Mesothelial cell of epicardium (in vitro differentiated cells): ENCODE results near the gene CRABP2. TPM values are rescaled to one million over a fixed set of nuclear protein-coding genes. Genes with fewer than 3 reads are reported as not detected.

Experiments
- DNase-seq, 2 experiments: peaks; one replicate each; pipeline ENCODE4 v3.0.0; 2021; ENCODE audit warnings: low spot score in 2 of 2; ENCODE audit not compliant: unreplicated experiment in 2 of 2
- H3K27ac Mint-ChIP-seq: 2 replicates; pipeline ENCODE4 v1.8.0; 2021; ENCODE audit warnings: mixed read lengths
- H3K27me3 Mint-ChIP-seq: 2 replicates; pipeline ENCODE4 v1.8.0; 2021; ENCODE audit warnings: low read depth, mixed read lengths
- H3K36me3 Mint-ChIP-seq: 2 replicates; pipeline ENCODE4 v1.8.0; 2021; ENCODE audit warnings: mixed read lengths
- H3K4me1 Mint-ChIP-seq: 2 replicates; pipeline ENCODE4 v1.8.0; 2021; ENCODE audit warnings: mixed read lengths
- H3K4me3 Mint-ChIP-seq: 2 replicates; pipeline ENCODE4 v1.8.0; 2021; ENCODE audit warnings: mild to moderate bottlenecking, moderate library complexity, mixed read lengths
- H3K9me3 Mint-ChIP-seq: 2 replicates; pipeline ENCODE4 v1.8.0; 2021; ENCODE audit warnings: mixed read lengths
- CTCF ChIP-seq: fragments of 200-600 bp; sonication (generic); IDR thresholded peaks from one replicate; pipeline ENCODE4 v1.5.0; 2021; ENCODE audit warnings: antibody characterized with exemption; ENCODE audit not compliant: unreplicated experiment
- total RNA-seq: library from RNA; stranded (reverse); gene quantifications from 3 replicates; pipeline ENCODE4 v1.2.1, GENCODE V29; 2021

CRABP2 gene
- total RNA-seq, 1 donor from 2014 or later: 704 TPM

GRCh38 chr1:156703336-156703735 is 2.0 kb downstream of the CRABP2 start:
- Mint-ChIP-seq H3K4me3 (peak overlapping the region; percentile 84), H3K27me3 (no peaks in the 10 kb centered on the region), H3K4me1 (peaks cover 72% of the 10 kb centered on the region), H3K27ac (peak overlapping the region; percentile 79), H3K9me3 (no peaks in the 10 kb centered on the region), H3K36me3 (peaks cover 12% of the 10 kb centered on the region)
- no peak for TF ChIP-seq CTCF
- DNase-seq: no peak

GRCh38 chr1:156700736-156701531 is 4.4 kb downstream of the CRABP2 start:
- H3K27ac Mint-ChIP-seq: peak overlapping the region; percentile 62
- peaks cover 27% of the 10 kb centered on the region for H3K36me3 Mint-ChIP-seq
- DNase-seq: no peak
- TF ChIP-seq CTCF: no peak
- peaks cover 59% of the 10 kb centered on the region for H3K4me1 Mint-ChIP-seq
- H3K4me3 Mint-ChIP-seq: peak overlapping the region; percentile 84
- no peaks in the 10 kb centered on the region for H3K27me3 Mint-ChIP-seq
- H3K9me3 Mint-ChIP-seq: no peaks in the 10 kb centered on the region

- no peaks in the 10 kb centered on the region for H3K27me3 Mint-ChIP-seq
- no peak for TF ChIP-seq CTCF
- H3K27ac Mint-ChIP-seq: peak overlapping the region; percentile 80
- no peak overlapping the region for H3K4me3 Mint-ChIP-seq
- peaks cover 32% of the 10 kb centered on the region for H3K36me3 Mint-ChIP-seq
- DNase-seq: no peak
- no peaks in the 10 kb centered on the region for H3K9me3 Mint-ChIP-seq
- peaks cover 55% of the 10 kb centered on the region for H3K4me1 Mint-ChIP-seq
Measured at GRCh38 chr1:156698995-156699394, 6.4 kb downstream of the CRABP2 start.

- peak overlapping the region; percentile 89 for H3K27ac Mint-ChIP-seq
- no peak overlapping the region for H3K4me3 Mint-ChIP-seq
- H3K9me3 Mint-ChIP-seq: no peaks in the 10 kb centered on the region
Measured at GRCh38 chr1:156697481-156697880, 7.9 kb downstream of the CRABP2 start.

GRCh38 chr1:156696755-156697154 is 8.6 kb downstream of the CRABP2 start:
- no peak for TF ChIP-seq CTCF
- no peak for DNase-seq
- no peak overlapping the region for H3K4me3 Mint-ChIP-seq
- no peaks in the 10 kb centered on the region for H3K9me3 Mint-ChIP-seq
- H3K4me1 Mint-ChIP-seq: peaks cover 58% of the 10 kb centered on the region
- no peaks in the 10 kb centered on the region for H3K27me3 Mint-ChIP-seq
- H3K36me3 Mint-ChIP-seq: peaks cover 30% of the 10 kb centered on the region
- H3K27ac Mint-ChIP-seq: peak overlapping the region; percentile 89

More at GRCh38 chr1:156697481-156697880, 7.9 kb downstream of the CRABP2 start:
- TF ChIP-seq CTCF: no peak
- no peak for DNase-seq
- H3K4me1 Mint-ChIP-seq: peaks cover 55% of the 10 kb centered on the region
- peaks cover 30% of the 10 kb centered on the region for H3K36me3 Mint-ChIP-seq
- H3K27me3 Mint-ChIP-seq: no peaks in the 10 kb centered on the region

GRCh38 chr1:156694690-156694962 is 10.8 kb downstream of the CRABP2 start:
- Mint-ChIP-seq H3K4me1 (peaks cover 66% of the 10 kb centered on the region), H3K27me3 (no peaks in the 10 kb centered on the region), H3K9me3 (no peaks in the 10 kb centered on the region), H3K27ac (peak overlapping the region; percentile 94), H3K36me3 (peaks cover 26% of the 10 kb centered on the region), H3K4me3 (peak overlapping the region; percentile 74)
- no peak for TF ChIP-seq CTCF
- DNase-seq: no peak
